COLO668 (cell line): ENCODE data around the gene PRR33.
"Not testable (repeated sequence)": the region's sequence is repeated elsewhere in the genome, so short reads cannot be mapped to it uniquely, and the experiment has no call there.

Source experiments
- DNase-seq: peaks from one replicate; lab custom pipeline; 2025; ENCODE audit not compliant: unreplicated experiment; lab: John Stamatoyannopoulos, UW

The PRR33 gene

GRCh38 chr11:1891831-1892115, at the start of gene PRR33:
TSS of gene PRR33 (minus strand) at chr11:1891895. CDS start at chr11:1890584, 1,311 bp downstream.
- no peak for DNase-seq

- not testable (repeated sequence) for DNase-seq
Observed at GRCh38 chr11:1939788-1940187, 48.1 kb upstream of the PRR33 start.

GRCh38 chr11:1939006-1939625, 47.4 kb upstream of the PRR33 start:
- DNase-seq = no peak

- no peak for DNase-seq
Observed at GRCh38 chr11:1938343-1939005, 46.8 kb upstream of the PRR33 start.

GRCh38 chr11:1937616-1938342, 46.1 kb upstream of the PRR33 start:
- DNase-seq = no peak

GRCh38 chr11:1936781-1937615, 45.3 kb upstream of the PRR33 start:
- no peak for DNase-seq

- no peak for DNase-seq
Observed at GRCh38 chr11:1936072-1936780, 44.5 kb upstream of the PRR33 start.

GRCh38 chr11:1935156-1936071, 43.7 kb upstream of the PRR33 start:
- no peak for DNase-seq

GRCh38 chr11:1934335-1935155, 42.9 kb upstream of the PRR33 start:
- no peak for DNase-seq

GRCh38 chr11:1933416-1934334, 42.0 kb upstream of the PRR33 start:
- DNase-seq = no peak

- no peak for DNase-seq
Observed at GRCh38 chr11:1932681-1933080, 41.0 kb upstream of the PRR33 start.

GRCh38 chr11:1932105-1932480, 40.4 kb upstream of the PRR33 start:
- no peak for DNase-seq

GRCh38 chr11:1931341-1932104, 39.8 kb upstream of the PRR33 start:
- DNase-seq = no peak

GRCh38 chr11:1930462-1930830, 38.8 kb upstream of the PRR33 start:
- no peak for DNase-seq

GRCh38 chr11:1929621-1930461, 38.1 kb upstream of the PRR33 start:
- no peak for DNase-seq

GRCh38 chr11:1928891-1929541, 37.3 kb upstream of the PRR33 start:
- DNase-seq = no peak
